HG03571 (cell line): ENCODE data around the gene ACP2.

Experiments
- ATAC-seq: cut with Tn5 transposase; IDR thresholded peaks from one replicate; pipeline ENCODE4 v1.9.1; 2021; ENCODE audit not compliant: unreplicated experiment

ACP2 gene

GRCh38 chr11:47269002-47269828 is 20.6 kb upstream of the ACP2 start:
- peak; percentile 47 for ATAC-seq

DNA sequence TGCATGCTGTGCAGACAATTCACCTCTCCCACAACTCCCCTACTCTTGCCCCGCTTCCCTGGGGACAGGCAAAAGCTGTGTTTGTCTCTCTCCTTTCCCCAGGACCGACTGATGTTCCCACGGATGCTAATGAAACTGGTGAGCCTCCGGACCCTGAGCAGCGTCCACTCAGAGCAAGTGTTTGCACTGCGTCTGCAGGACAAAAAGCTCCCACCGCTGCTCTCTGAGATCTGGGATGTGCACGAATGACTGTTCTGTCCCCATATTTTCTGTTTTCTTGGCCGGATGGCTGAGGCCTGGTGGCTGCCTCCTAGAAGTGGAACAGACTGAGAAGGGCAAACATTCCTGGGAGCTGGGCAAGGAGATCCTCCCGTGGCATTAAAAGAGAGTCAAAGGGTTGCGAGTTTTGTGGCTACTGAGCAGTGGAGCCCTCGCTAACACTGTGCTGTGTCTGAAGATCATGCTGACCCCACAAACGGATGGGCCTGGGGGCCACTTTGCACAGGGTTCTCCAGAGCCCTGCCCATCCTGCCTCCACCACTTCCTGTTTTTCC is 19.9 kb upstream of the ACP2 start:
- no peak for ATAC-seq

- no peak for ATAC-seq
Measured at GRCh38 chr11:47267876-47268275, 19.3 kb upstream of the ACP2 start.

DNA sequence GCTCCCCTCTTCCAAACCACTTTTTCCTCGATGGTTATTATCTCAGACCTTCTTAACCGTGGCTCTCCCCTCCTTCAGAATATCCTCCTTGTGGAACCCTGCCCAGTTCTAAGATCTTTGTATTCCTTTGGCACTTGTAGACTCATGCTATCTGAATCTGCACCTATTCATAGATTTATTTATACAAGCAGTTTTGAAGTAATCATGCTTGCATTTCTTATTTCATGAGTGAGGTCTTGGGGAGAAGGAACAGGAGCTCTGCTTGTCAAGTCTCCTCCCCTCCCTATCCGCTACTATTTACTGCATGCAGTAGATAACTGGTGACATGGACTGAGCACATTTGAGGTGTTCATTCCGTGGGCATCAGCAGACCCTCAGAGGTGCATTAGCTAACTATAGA is 15.9 kb upstream of the ACP2 start:
- no peak for ATAC-seq

DNA sequence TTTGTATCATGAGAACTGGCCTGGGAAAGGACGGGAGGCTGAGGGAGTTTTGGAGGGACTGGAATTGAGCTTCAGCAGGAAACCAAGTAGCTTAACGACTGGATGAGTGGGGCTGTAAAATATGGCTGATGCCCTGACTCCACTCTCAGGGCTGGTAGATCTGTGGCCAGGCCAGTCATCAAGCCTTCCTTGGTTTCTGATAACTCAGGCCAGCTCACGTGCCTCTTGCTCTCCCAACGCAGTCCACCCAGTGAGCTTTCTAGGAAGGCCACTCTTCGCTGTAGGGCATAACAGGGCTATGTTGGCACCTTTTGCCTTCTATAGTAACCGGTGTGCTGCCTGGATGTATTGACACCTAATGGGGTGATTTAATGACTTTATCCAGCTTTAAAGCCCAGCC is 15.5 kb upstream of the ACP2 start:
- no peak for ATAC-seq

DNA sequence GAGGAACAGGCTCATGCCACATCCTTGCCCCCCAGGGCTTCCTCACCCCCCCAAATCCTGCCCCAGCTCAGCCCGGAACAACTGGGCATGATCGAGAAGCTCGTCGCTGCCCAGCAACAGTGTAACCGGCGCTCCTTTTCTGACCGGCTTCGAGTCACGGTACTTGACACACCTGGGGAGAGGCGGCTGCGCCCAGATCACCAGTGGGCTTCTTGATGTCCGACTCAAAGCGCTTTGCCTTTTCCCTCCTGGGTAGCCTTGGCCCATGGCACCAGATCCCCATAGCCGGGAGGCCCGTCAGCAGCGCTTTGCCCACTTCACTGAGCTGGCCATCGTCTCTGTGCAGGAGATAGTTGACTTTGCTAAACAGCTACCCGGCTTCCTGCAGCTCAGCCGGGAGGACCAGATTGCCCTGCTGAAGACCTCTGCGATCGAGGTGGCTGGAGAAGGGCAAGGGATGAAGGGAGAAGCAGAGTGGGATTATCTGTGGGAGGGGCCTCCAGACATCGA is 12.7 kb upstream of the ACP2 start:
- no peak for ATAC-seq

DNA sequence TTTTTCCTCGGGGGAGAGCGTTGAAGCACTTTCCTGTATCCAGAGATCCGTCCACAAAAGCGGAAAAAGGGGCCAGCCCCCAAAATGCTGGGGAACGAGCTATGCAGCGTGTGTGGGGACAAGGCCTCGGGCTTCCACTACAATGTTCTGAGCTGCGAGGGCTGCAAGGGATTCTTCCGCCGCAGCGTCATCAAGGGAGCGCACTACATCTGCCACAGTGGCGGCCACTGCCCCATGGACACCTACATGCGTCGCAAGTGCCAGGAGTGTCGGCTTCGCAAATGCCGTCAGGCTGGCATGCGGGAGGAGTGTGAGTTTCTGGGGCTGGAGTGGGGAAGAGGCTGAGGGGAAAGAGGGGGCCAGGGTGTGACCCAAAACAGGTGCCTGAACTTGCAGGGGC is 11.8 kb upstream of the ACP2 start:
- no peak for ATAC-seq

- ATAC-seq: no peak
Measured at GRCh38 chr11:47259232-47259977, 10.8 kb upstream of the ACP2 start.

DNA sequence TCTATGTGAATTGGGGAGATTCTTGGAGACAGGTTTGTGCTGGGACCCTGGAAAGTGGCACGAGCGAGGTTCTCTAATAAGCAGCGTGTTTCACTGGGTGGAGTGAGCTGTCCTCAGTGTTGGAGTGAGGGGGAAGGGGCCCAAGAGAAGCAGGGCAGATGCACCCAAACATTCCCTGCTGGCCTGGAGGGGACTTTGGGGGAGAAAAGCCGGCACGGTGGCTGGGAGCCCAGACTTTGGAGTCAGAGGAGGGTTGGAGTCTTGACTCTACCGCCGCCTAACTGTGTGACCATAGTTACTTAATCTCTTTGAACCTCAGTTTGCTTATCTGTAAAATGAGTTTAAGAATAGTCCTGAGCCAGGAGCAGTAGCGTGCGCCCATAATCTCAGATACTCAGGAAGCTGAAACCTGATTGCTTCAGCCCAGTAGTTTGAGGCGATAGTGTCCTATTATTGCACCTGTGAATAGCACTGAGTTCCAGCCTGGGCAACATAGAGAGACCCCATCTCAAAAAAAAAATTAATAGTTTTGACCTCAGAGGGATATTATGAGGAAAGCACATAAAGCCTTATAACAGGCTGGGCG is 9.8 kb upstream of the ACP2 start:
- ATAC-seq: no peak

DNA sequence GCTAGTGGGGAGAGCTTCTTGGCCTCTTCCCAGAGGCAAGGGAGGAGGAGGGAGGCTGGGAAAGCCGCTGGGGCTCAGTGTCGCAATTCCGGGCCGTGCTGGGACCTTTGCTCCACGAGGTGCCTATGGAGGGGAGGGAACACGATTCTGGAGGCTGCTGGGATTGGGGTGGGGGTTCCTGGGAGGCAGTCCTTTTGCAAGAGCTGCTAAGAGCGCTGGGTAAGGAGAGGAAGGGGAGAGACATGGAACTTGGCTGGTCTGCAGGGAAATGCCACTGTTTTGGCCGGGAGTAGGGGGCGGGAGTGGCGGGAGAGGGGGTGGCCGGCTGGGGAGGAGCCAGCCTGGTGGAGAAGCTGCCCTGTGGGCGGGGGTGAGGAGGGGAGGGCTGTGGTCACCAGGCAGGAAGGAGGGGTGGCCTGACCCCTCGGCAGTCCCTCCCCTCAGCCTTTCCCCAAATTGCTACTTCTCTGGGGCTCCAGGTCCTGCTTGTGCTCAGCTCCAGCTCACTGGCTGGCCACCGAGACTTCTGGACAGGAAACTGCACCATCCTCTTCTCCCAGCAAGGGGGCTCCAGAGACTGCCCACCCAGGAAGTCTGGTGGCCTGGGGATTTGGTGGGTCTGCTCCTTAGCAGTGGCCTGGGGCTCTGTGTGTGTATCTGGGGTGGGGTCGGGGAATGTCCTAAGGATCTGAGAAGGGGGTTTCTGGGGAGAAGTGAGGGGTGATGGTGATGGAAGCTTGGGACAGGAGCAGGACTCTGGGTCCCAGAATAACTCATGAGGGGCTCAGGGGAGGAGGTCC is 9.1 kb upstream of the ACP2 start, which contains the start of gene NR1H3:
Gene NR1H3, plus strand, starts transcription at position 480 of the 800 bp plus-strand sequence. CDS start 1,221 bp downstream, outside the sequence.
- ATAC-seq: no peak

DNA sequence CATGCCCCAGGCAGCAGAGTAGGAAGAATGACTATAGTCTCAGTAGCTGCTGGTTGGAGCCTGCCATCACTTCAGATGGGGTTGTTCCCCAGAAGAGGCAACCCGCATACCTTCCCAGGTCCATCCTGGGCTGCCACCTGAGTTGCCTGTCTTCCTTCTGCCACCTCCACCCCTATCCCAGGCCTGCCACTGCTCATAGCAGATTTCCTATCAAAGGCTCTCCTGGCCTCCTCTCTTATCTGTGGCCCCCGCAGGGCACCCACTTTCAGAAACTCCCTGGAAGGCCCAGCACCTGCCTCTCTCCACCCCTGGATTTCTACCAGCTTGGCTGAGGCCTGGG is 8.5 kb upstream of the ACP2 start:
- no peak for ATAC-seq

GRCh38 chr11:47256374-47256773 is 7.8 kb upstream of the ACP2 start:
- no peak for ATAC-seq

- no peak for ATAC-seq
Measured at GRCh38 chr11:47254386-47254785, 5.8 kb upstream of the ACP2 start.

DNA sequence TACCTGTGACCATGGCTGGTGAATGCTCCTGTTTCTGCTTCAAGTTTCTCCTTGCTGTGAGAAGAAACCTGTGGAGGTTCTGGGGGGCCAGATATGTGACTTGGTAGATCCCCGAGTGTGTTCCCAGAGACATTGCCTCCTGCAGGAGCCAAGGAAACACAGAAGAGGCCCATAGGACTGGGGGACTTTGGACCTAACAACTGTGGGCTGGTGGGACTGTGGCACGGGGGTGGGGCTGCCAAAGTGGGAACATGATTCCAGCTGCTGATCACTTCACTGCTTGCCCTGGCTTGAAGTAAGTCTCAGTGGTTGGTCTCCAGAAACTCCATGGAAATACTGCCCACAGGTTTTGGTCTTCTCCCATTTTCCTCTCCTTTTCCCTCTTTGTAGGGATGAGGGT is 5.0 kb upstream of the ACP2 start:
- no peak for ATAC-seq

GRCh38 chr11:47251751-47252150 is 3.1 kb upstream of the ACP2 start:
- ATAC-seq: no peak

DNA sequence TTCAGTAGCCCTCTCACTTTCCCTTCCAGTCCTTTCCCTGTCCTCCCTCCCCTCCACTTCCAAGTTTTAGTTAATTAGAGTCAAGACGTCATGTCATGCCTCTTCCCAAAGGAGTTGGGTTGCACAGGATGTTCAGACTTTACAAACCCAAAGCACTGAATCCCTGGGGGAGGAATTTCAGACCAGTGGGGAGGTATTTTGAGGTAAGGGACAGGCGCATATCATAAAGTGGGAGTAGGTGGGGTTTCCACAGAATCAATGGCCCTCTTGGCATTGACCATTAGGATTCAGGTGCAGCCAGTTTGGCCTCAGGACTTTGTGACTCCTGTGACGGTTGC is 733 bp upstream of the ACP2 start:
- ATAC-seq: no peak

DNA sequence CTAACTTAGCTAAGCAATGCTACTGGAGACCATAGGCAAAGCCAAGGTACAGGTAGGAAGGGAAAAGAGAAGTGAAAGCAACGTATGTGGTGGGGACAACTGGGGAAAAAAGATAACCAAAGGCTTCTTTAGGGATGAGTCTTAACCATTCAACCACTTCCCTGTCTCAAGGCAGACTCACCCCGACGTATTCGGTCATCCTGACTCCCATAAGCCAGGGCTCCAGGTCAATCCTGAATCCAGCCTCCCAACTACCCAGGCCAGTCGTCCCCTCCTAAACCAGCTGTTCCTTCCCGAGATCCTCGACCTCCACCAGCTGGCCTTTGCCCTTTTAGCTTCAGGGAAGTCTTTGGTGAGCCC is 330 bp downstream of the ACP2 start:
- ATAC-seq: peak; percentile 19

DNA sequence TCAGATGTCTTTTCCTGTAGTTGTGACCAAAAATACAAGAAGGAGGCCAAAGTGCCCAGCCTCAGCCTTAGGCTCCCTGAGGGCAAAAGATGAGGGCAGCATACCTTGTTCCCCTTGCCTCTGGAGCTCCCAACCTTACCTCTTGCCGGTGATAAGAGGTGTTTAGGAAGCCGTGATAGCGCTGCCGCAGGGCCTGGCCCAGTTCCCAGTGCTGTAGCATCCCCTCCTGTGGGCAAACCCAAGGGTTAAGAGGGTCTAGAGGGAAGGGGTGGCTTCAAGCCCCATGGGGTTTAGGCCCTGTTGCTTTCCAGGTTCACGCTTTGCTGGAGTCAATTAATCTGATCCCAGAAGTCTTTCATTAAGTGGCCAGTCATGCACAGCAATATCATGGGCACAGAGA is 1.1 kb downstream of the ACP2 start:
- no peak for ATAC-seq

DNA sequence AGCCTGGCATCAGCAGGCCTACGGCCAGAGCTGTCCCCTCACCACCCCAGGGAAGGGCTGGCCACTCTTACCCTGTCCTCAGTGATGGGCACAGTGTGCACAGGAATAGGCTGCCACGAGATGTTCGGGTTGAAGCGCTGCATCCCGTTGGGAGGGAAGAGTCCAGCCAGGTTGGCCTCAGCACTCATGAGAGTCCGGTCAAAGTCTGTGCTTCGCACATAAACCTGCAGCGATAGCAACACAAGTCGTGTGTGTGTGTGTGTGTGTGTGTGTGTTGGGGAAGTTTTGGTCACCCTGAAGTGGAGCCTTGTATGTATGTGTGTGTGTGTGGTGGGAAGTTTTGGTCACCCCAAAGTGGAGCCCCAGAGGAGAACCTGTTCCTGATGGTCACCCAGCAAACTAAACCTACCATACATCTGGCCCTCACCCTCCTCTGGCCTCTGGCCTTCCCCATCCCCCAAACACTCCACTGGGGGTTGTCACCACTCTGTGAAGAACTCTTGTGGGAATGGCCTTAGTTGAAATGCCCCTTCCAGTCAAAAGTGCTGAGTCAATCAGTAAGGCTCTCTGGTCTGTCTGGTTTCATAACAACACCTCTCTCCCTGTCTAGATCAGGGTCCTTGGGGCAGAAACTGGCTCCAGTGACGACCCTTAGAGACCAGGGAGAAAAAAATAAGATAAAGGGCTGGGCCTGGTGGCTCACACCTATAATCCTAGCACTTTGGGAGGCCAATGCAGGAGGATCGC is 2.8 kb downstream of the ACP2 start:
- no peak for ATAC-seq
